Panc1 (cell line): ENCODE measurements around the gene PRRX1. TPM values are rescaled to one million over a fixed set of nuclear protein-coding genes. Genes with fewer than 3 reads are reported as not detected.

ENCODE experiments used
- ATAC-seq: fragments of 200-7000 bp; cut with Tn5 transposase; 2 replicates; pipeline ENCODE4 v1.9.1; 2020; ENCODE audit warnings: mild to moderate bottlenecking, moderate library complexity
- BruUV-seq: library from RNA; stranded (reverse); fragments of 400-500 nt; replicated peaks from 2 replicates; lab custom pipeline; 2021; lab: Mats Ljungman, UMichigan
- CTCF ChIA-PET: fragments of 300-600 bp; sonication (Branson Sonifier 250); formaldehyde crosslinking; loops from one replicate; lab custom pipeline; 2022; ENCODE audit warnings: antibody characterized with exemption; lab: Charles Lee
- POLR2A ChIA-PET: fragments of 300-600 bp; sonication (Branson Sonifier 250); formaldehyde crosslinking; loops from one replicate; lab custom pipeline; 2022; ENCODE audit warnings: antibody characterized with exemption; lab: Charles Lee
- DNase-seq: peaks from one replicate; pipeline ENCODE4 v3.0.0-alpha.2; 2010; ENCODE audit warnings: low read depth, low spot score
- H3K27ac ChIP-seq: 2 replicates; pipeline ENCODE4 v1.5.1; 2011; ENCODE audit warnings: mild to moderate bottlenecking, low read length, inconsistent platforms
- H3K27me3 ChIP-seq: fragments of 200-500 bp; sonication (Bioruptor generic); 2 replicates; pipeline ENCODE4 v1.6.0; 2014; ENCODE audit warnings: low read length, inconsistent platforms; ENCODE audit not compliant: control insufficient read depth, insufficient read depth
- H3K36me3 ChIP-seq: fragments of 200-500 bp; sonication (Bioruptor generic); 2 replicates; pipeline ENCODE4 v1.5.1; 2014; ENCODE audit warnings: inconsistent platforms, mild to moderate bottlenecking, low read length, moderate library complexity; ENCODE audit not compliant: control insufficient read depth, insufficient read depth
- H3K4me1 ChIP-seq: 2 replicates; pipeline ENCODE4 v1.5.1; 2011; ENCODE audit warnings: inconsistent platforms, mild to moderate bottlenecking, low read length, moderate library complexity; ENCODE audit not compliant: control insufficient read depth, insufficient read depth
- H3K4me3 ChIP-seq, 2 experiments: 2 replicates each; pipeline ENCODE4 v1.5.1; 2011 to 2012; ENCODE audit warnings: low read depth in 2 of 2, low read length in 2 of 2, mild to moderate bottlenecking in 2 of 2, inconsistent platforms in 1 of 2, moderate library complexity in 1 of 2
- H3K9me3 ChIP-seq: fragments of 200-500 bp; sonication (Bioruptor generic); 2 replicates; pipeline ENCODE4 v1.5.1; 2014; ENCODE audit warnings: low read depth, mild to moderate bottlenecking, inconsistent platforms, low read length, moderate library complexity; ENCODE audit not compliant: control insufficient read depth, insufficient read depth
- POLR2AphosphoS5 ChIP-seq: IDR thresholded peaks from 2 replicates; pipeline ENCODE4 v1.6.1; 2012; ENCODE audit warnings: mild to moderate bottlenecking, low read depth, low read length, moderate library complexity
- SIN3A ChIP-seq: IDR thresholded peaks from 2 replicates; pipeline ENCODE4 v1.6.1; 2012; ENCODE audit warnings: low read depth, mild to moderate bottlenecking, low read length, moderate library complexity, borderline replicate concordance; ENCODE audit not compliant: insufficient read depth
- TCF7L2 ChIP-seq: IDR thresholded peaks from 2 replicates; pipeline ENCODE4 v1.6.1; 2011; ENCODE audit warnings: mild to moderate bottlenecking, low read depth, low read length, inconsistent platforms
- in situ Hi-C: cut with HindIII; loops from 2 replicates; pipeline ENCODE4 v1.10.0; 2016; ENCODE audit warnings: low sequenced_read_pairs, low pct_unique_long_range_greater_than_20kb
- intact Hi-C: fragments of 100-400 bp; cut with micrococcal nuclease; formaldehyde crosslinking; loops from one replicate; pipeline ENCODE4 v1.10.0; 2022; ENCODE audit not compliant: unreplicated experiment
- total RNA-seq: library from RNA; stranded (reverse); gene quantifications from one replicate; pipeline ENCODE4 v1.2.1, GENCODE V29; 2021; ENCODE audit not compliant: unreplicated experiment
- TF ChIP-seq, protein P1 (sequence below), 2 experiments: IDR thresholded peaks; 2 replicates each; pipeline ENCODE4 v1.6.1; 2011 to 2012; ENCODE audit warnings: low read depth in 2 of 2, control low read depth in 1 of 2, low read length in 1 of 2, mild to moderate bottlenecking in 1 of 2, moderate library complexity in 1 of 2; ENCODE audit not compliant: insufficient read depth in 1 of 2
- TF ChIP-seq, protein P2 (sequence below): fragments of 450-650 bp; IDR thresholded peaks from 2 replicates; pipeline ENCODE4 v1.5.1; 2017; ENCODE audit warnings: mild to moderate bottlenecking

Gene PRRX1
- total RNA-seq, 1 experiment from 2014 or later: 0.69 TPM

DNA sequence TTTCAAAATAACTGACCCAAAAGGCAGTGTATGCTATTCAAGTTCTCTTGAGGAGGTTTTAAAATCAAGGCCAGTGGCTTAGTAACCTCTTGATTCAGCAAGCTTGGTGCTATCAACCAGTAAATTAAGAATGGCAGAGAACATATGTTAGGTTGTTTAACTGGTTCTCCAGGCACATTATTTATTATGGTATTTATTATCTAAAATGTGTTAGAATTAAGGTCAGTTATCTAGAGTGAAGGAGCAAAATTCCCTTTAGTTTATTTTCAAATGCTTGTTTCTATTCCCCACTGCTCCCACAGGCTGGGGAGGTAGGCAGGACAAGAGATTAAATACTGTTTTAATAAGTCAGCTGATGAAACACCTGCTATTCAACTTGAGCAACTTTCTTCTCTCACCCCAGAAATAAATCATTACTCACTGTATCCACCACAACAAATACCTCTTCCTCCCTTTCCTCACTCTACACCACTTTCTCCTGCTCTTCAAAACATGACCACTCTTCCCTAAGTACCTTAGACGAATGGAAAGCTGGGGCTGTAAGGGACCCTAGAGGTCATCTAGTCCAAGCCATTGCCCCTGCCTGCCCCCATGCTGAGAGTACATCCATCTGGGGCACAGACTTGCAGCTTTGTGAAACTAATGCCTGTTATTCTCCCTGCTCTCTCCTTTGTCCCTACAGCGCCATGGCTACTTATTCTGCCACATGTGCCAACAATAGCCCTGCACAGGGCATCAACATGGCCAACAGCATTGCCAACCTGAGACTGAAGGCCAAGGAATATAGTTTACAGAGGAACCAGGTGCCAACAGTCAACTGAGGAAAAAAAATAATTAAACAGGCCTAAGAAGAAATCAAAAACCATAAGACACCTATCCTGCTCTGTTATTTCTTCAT, 71.7 kb downstream of the PRRX1 start:
- ATAC-seq (no peak), DNase-seq (no peak)
- no TSS peak for BruUV-seq
- POLR2A ChIA-PET: no interaction called here
- Histone ChIP-seq H3K4me3 (no peak overlapping the region), H3K9me3 (no peaks in the 10 kb centered on the region), H3K27me3 (no peaks in the 10 kb centered on the region; the same call in 1 of the 2 replicates), H3K36me3 (no peaks in the 10 kb centered on the region), H3K4me1 (no peaks in the 10 kb centered on the region), H3K27ac (no peak overlapping the region)
- TF ChIP-seq POLR2AphosphoS5 (no peak), TCF7L2 (no peak), SIN3A (no peak)
- TF ChIP-seq, protein P1, sequence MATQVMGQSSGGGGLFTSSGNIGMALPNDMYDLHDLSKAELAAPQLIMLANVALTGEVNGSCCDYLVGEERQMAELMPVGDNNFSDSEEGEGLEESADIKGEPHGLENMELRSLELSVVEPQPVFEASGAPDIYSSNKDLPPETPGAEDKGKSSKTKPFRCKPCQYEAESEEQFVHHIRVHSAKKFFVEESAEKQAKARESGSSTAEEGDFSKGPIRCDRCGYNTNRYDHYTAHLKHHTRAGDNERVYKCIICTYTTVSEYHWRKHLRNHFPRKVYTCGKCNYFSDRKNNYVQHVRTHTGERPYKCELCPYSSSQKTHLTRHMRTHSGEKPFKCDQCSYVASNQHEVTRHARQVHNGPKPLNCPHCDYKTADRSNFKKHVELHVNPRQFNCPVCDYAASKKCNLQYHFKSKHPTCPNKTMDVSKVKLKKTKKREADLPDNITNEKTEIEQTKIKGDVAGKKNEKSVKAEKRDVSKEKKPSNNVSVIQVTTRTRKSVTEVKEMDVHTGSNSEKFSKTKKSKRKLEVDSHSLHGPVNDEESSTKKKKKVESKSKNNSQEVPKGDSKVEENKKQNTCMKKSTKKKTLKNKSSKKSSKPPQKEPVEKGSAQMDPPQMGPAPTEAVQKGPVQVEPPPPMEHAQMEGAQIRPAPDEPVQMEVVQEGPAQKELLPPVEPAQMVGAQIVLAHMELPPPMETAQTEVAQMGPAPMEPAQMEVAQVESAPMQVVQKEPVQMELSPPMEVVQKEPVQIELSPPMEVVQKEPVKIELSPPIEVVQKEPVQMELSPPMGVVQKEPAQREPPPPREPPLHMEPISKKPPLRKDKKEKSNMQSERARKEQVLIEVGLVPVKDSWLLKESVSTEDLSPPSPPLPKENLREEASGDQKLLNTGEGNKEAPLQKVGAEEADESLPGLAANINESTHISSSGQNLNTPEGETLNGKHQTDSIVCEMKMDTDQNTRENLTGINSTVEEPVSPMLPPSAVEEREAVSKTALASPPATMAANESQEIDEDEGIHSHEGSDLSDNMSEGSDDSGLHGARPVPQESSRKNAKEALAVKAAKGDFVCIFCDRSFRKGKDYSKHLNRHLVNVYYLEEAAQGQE (IDR thresholded peaks at IDR 0.05; ENCODE audit: insufficient read depth in 1 of 2, low read depth in 2 of 2, low read length in 1 of 2): no peak
- TF ChIP-seq, protein P2, sequence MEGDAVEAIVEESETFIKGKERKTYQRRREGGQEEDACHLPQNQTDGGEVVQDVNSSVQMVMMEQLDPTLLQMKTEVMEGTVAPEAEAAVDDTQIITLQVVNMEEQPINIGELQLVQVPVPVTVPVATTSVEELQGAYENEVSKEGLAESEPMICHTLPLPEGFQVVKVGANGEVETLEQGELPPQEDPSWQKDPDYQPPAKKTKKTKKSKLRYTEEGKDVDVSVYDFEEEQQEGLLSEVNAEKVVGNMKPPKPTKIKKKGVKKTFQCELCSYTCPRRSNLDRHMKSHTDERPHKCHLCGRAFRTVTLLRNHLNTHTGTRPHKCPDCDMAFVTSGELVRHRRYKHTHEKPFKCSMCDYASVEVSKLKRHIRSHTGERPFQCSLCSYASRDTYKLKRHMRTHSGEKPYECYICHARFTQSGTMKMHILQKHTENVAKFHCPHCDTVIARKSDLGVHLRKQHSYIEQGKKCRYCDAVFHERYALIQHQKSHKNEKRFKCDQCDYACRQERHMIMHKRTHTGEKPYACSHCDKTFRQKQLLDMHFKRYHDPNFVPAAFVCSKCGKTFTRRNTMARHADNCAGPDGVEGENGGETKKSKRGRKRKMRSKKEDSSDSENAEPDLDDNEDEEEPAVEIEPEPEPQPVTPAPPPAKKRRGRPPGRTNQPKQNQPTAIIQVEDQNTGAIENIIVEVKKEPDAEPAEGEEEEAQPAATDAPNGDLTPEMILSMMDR: no peak
- CTCF ChIA-PET: no interaction called here
- in situ Hi-C loops: no loop called here
- intact Hi-C loops: no loop called here

DNA sequence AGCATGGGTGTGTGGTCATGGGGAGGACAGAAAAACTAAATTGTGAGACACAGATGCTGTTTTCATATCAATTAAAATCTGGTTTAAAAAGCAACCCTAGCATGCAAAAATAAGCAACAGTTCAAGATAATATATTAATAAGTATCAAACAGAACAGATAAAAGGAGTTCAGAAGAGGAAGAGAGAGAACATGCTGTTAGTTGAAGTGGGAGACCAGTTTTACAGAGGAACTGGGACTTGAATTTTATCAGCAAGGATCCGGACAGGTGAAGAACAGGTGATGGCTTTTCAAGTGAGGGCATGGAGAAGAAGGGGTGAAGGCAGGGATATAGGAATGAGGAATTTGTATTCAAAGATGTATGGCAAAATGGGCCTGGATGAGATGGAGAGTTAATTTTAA, 75.9 kb downstream of the PRRX1 start:
- Histone ChIP-seq H3K36me3 (no peaks in the 10 kb centered on the region), H3K9me3 (no peaks in the 10 kb centered on the region), H3K4me1 (no peaks in the 10 kb centered on the region), H3K27ac (no peak overlapping the region), H3K27me3 (no peaks in the 10 kb centered on the region), H3K4me3 (no peak overlapping the region)
- TF ChIP-seq, protein P2: no peak
- intact Hi-C loops: no loop called here
- ChIA-PET CTCF (no interaction called here), POLR2A (no interaction called here)
- BruUV-seq: no TSS peak
- no peak for DNase-seq
- in situ Hi-C loops: no loop called here
- no peak for ATAC-seq
